ENCODE results near the gene CABLES2. TPM values are rescaled to one million over a fixed set of nuclear protein-coding genes. Genes with fewer than 3 reads are reported as not detected.

Gene CABLES2
- total and polyA plus RNA-seq, 2 of the 4 experiments (the other 2 are of a cell fraction): 1.4 to 5.1 TPM

GRCh38 chr20:62404761-62405107, 2.4 kb downstream of the CABLES2 start:
- H3K4me2 ChIP-seq (ENCODE audit: low read depth, low read length): no peak overlapping the region
- no peak overlapping the region for H3K18ac ChIP-seq (ENCODE audit: low read depth, low read length)
- no peak overlapping the region for H2BK15ac ChIP-seq (ENCODE audit: low read depth, low read length)
- no peak for TF ChIP-seq ELK1 (IDR thresholded peaks at IDR 0.05; ENCODE audit: borderline replicate concordance, low read depth, low read length)
- TF ChIP-seq SMC3 (IDR thresholded peaks at IDR 0.05; ENCODE audit: low read depth, low read length): no peak
- TF ChIP-seq RFX5 (IDR thresholded peaks at IDR 0.05; ENCODE audit: low read depth, low read length): no peak
- TF ChIP-seq CHD1 (IDR thresholded peaks at IDR 0.05; ENCODE audit: low read depth, low read length): no peak
- TF ChIP-seq RCOR1 (IDR thresholded peaks at IDR 0.05; ENCODE audit: insufficient replicate concordance, low read length): no peak
- TF ChIP-seq MXI1 (IDR thresholded peaks at IDR 0.05; ENCODE audit: borderline replicate concordance, low read depth, low read length): no peak
- TF ChIP-seq CEBPB (IDR thresholded peaks at IDR 0.05; ENCODE audit: low read depth, low read length): no peak
- TF ChIP-seq MAZ (IDR thresholded peaks at IDR 0.05; ENCODE audit: borderline replicate concordance, low read depth, low read length): no peak
- no peak for TF ChIP-seq FOS (IDR thresholded peaks at IDR 0.05; ENCODE audit: low read depth, low read length)
- no peak for TF ChIP-seq BHLHE40 (IDR thresholded peaks at IDR 0.05; ENCODE audit: low read depth, low read length)
- TF ChIP-seq RAD21 (IDR thresholded peaks at IDR 0.05; ENCODE audit: low read length): no peak
- no peak for TF ChIP-seq POLR2A (IDR thresholded peaks at IDR 0.05; ENCODE audit: low read depth, low read length)
- TF ChIP-seq MAFK (IDR thresholded peaks at IDR 0.05; ENCODE audit: low read depth, low read length): no peak
- TF ChIP-seq CTCF (conservative IDR thresholded peaks at IDR 0.05; ENCODE audit: low read depth, low read length): no peak
- TF ChIP-seq NFE2L2 (IDR thresholded peaks at IDR 0.05; ENCODE audit: low read depth, low read length): no peak
- TF ChIP-seq USF2 (IDR thresholded peaks at IDR 0.05; ENCODE audit: low read depth, low read length): no peak
- H3K23ac ChIP-seq (ENCODE audit: low read depth, low read length): no peak overlapping the region
- H3K9me3 ChIP-seq (ENCODE audit: control insufficient read depth, insufficient read depth, low read length): no peaks in the 10 kb centered on the region
- dilution Hi-C loops (cut with HindIII; ENCODE audit: low sequenced_read_pairs, unreplicated experiment) (no loop called here), intact Hi-C loops (cut with micrococcal nuclease) (loop anchor here (1.0 kb wide), 1 partner anchor 102 kb away; the partner anchor contains the start of gene ADRM1), in situ Hi-C loops (cut with MboI; ENCODE audit: low sequenced_read_pairs) (no loop called here)
- CTCF ChIA-PET: no interaction called here
- H3K4me3 ChIP-seq (ENCODE audit: insufficient read depth, low read depth, low read length): no peak overlapping the region
- H3K56ac ChIP-seq (ENCODE audit: extremely low read depth, insufficient read depth, low read length): no peak overlapping the region
- no peak overlapping the region for H2AK5ac ChIP-seq (ENCODE audit: low read depth, low read length)
- no peak overlapping the region for H3K9ac ChIP-seq (ENCODE audit: low read depth, low read length)
- POLR2A ChIA-PET (ENCODE audit: unreplicated experiment): no interaction called here
- no peak overlapping the region for H4K5ac ChIP-seq (ENCODE audit: low read depth, low read length)
- H4K8ac ChIP-seq (ENCODE audit: low read depth in 2 of 2, low read length in 2 of 2): no peak overlapping the region
- H3K4me1 ChIP-seq (ENCODE audit: control insufficient read depth, insufficient read depth, low read length): peaks cover 6% of the 10 kb centered on the region; the same call in 1 of the 2 replicates
- H3K14ac ChIP-seq (replicated peaks; ENCODE audit: low read depth, low read length): no peak overlapping the region
- H2BK20ac ChIP-seq (ENCODE audit: low read depth, low read length): no peak overlapping the region
- H3K27ac ChIP-seq (ENCODE audit: insufficient read depth, low read length): no peak overlapping the region
- DNase-seq (no peak), ATAC-seq (ENCODE audit: low read depth) (no peak)
- H2AFZ ChIP-seq (replicated peaks; ENCODE audit: low read length, poor library complexity): peak overlapping the region; percentile 35
- peaks cover 10 to 17% of the 10 kb centered on the region in 2 experiments; a peak in 2 of 4 replicates for H3K79me1 ChIP-seq (ENCODE audit: low read depth in 1 of 2, low read length in 2 of 2)
- H2AK9ac ChIP-seq (replicated peaks; ENCODE audit: low read depth, low read length, poor library complexity): no peak overlapping the region
- no peak overlapping the region for H2BK120ac ChIP-seq (ENCODE audit: low read depth, low read length)
- no peak overlapping the region for H4K91ac ChIP-seq (ENCODE audit: insufficient read depth, low read depth, low read length)
- no peak overlapping the region for H2BK5ac ChIP-seq (ENCODE audit: low read depth, low read length, poor library complexity, severe bottlenecking)
- no peak overlapping the region for H3K4ac ChIP-seq (ENCODE audit: low read depth, low read length)
- WGBS, 2 experiments (ENCODE audit: extremely low coverage in 2 of 2, insufficient read length in 1 of 2): no CpG with 5 or more reads among the region's 12 CpGs
- peaks cover 1% of the 10 kb centered on the region; the same call in 1 of the 2 replicates for H3K36me3 ChIP-seq (ENCODE audit: control insufficient read depth, insufficient read depth, low read length)
- H4K20me1 ChIP-seq (ENCODE audit: insufficient read depth, low read length): peaks cover 8% of the 10 kb centered on the region; the same call in 1 of the 2 replicates
- no peaks in the 10 kb centered on the region for H3K9me1 ChIP-seq (ENCODE audit: insufficient read depth, low read length)
- no TSS peak for BruUV-seq (replicated peaks)
- H3K27me3 ChIP-seq (ENCODE audit: control insufficient read depth, insufficient read depth, low read length): peaks cover 3% of the 10 kb centered on the region; the same call in 1 of the 2 replicates

Data from IMR-90 (cell line).